Mammary epithelial cell (primary cell): ENCODE data around the gene ERC1.

Source experiments
- EZH2 ChIP-seq: IDR thresholded peaks from 2 replicates; pipeline ENCODE4 v1.6.1; 2012; ENCODE audit warnings: low read length, inconsistent platforms, borderline replicate concordance
- TF ChIP-seq, protein P1 (sequence below), 2 donors: IDR thresholded peaks in 1 of 2; conservative IDR thresholded peaks in 1 of 2; 2 replicates each; pipeline ENCODE4 v1.5.1; 2011 to 2012; ENCODE audit warnings: inconsistent platforms in 2 of 2, low read length in 2 of 2, mild to moderate bottlenecking in 2 of 2, control low read depth in 1 of 2, low read depth in 1 of 2; ENCODE audit not compliant: insufficient read depth in 1 of 2; ENCODE audit errors: extremely low read depth in 1 of 2

- TF ChIP-seq, protein P1, sequence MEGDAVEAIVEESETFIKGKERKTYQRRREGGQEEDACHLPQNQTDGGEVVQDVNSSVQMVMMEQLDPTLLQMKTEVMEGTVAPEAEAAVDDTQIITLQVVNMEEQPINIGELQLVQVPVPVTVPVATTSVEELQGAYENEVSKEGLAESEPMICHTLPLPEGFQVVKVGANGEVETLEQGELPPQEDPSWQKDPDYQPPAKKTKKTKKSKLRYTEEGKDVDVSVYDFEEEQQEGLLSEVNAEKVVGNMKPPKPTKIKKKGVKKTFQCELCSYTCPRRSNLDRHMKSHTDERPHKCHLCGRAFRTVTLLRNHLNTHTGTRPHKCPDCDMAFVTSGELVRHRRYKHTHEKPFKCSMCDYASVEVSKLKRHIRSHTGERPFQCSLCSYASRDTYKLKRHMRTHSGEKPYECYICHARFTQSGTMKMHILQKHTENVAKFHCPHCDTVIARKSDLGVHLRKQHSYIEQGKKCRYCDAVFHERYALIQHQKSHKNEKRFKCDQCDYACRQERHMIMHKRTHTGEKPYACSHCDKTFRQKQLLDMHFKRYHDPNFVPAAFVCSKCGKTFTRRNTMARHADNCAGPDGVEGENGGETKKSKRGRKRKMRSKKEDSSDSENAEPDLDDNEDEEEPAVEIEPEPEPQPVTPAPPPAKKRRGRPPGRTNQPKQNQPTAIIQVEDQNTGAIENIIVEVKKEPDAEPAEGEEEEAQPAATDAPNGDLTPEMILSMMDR (conservative IDR thresholded peaks at IDR 0.05 in 1 of 2, IDR thresholded peaks at IDR 0.05 in 1 of 2; ENCODE audit: extremely low read depth in 1 of 2, insufficient read depth in 1 of 2, low read depth in 1 of 2, low read length in 2 of 2): no peak
- no peak for TF ChIP-seq EZH2
Measured at GRCh38 chr12:1467710-1468109, 476.7 kb downstream of the ERC1 start.
